GM18870 (cell line): ENCODE measurements around the gene PPP1R7.
"Not testable (repeated sequence)": the region's sequence is repeated elsewhere in the genome, so short reads cannot be mapped to it uniquely, and the experiment has no call there.

Experiments
- ATAC-seq: cut with Tn5 transposase; IDR thresholded peaks from one replicate; pipeline ENCODE4 v1.9.1; 2021; ENCODE audit warnings: moderate library complexity; ENCODE audit not compliant: unreplicated experiment

Gene PPP1R7

GRCh38 chr2:241191081-241191480 lies 40.8 kb downstream of the PPP1R7 start:
- no peak for ATAC-seq

DNA sequence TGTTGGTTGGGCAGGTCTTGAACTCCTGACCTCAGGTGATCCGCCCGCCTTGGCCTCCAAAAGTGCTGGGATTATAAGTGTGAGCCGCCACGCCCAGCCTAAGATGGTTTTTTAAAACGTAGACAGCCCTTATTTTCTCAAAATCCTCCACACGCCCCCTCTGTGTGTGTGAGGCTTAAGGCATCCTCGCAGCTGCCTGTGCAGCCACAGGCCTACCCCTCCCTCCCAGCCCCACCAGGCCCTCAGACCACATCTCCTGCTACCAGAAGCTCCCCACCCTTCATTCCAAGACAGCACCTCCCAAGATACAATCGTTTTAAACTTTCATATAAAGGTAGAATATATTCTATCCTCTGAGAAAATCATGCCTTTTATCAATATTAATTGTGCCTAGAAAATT lies 43.0 kb downstream of the PPP1R7 start:
- no peak for ATAC-seq

GRCh38 chr2:241194811-241195210 lies 44.5 kb downstream of the PPP1R7 start:
- ATAC-seq: no peak

- no peak for ATAC-seq
Observed at GRCh38 chr2:241195506-241196130, 45.4 kb downstream of the PPP1R7 start.

DNA sequence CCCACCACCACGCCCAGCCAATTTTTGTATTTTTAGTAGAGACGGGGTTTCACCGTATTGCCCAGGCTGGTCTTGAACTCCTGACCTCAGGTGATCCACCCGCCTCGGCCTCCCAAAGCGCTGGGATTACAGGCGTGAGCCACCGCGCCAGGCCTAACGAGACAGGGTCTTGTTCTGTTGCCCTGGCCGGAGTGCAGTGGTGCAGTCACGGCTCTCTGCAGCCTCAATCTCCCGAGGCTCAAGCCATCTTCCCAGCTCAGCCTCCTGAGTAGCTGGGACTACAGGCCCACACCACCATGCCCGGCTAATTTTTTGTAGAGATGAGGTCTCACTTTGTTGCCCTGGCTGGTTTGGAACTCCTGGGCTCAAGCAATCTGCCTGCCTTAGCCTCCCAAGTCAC lies 47.0 kb downstream of the PPP1R7 start:
- ATAC-seq: not testable (repeated sequence)

DNA sequence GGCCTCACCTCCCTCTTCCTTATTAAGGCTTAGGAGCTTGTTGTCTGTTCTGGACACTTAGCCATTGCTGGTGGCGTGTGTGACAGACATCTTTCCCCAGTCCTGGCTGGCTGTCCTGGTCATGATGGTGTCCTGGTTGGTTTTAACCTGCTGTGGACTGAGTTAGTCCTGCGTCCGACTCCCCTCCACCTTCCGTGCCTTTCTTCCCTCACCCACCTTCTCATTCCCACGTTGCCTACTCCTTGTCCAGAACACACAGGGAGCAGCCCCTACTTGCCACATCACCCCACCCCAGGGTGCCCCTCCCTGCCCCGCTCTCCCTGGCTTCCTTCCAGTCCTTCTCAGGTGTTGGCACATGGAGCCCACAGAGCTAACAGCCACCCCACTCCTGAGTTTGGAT lies 47.7 kb downstream of the PPP1R7 start:
- ATAC-seq: no peak

GRCh38 chr2:241198381-241199279 lies 48.4 kb downstream of the PPP1R7 start:
- no peak for ATAC-seq

GRCh38 chr2:241199286-241199685 lies 49.0 kb downstream of the PPP1R7 start:
- no peak for ATAC-seq

- ATAC-seq: no peak
Observed at GRCh38 chr2:241199897-241200821, 49.9 kb downstream of the PPP1R7 start.

DNA sequence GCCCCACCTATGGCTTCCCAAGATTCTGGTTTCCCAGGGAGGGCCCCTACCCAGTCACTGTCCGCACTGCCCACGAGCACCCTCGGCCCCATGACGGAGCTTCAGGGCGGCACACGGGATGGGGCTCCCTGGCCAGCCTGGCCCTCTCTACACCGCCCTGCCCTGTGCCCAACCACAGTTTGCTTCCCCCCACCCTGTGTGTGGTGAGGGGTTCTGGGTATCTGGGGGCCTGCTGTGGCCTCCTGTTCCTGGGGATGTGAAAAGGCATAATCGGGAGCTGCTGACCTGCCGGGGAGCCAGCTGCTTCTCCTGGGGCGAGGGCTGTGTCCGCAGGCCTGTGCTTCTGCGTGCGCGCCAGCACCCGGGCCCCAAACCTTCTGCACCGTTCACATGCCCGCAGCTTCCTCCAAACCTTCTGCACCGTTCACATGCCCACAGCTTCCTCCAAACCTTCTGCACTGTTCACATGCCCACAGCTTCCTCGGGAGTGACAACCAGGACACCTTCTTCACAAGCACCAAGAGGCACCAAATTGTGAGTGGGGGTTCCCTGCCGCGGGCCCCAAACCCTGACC lies 50.6 kb downstream of the PPP1R7 start:
- ATAC-seq: no peak

DNA sequence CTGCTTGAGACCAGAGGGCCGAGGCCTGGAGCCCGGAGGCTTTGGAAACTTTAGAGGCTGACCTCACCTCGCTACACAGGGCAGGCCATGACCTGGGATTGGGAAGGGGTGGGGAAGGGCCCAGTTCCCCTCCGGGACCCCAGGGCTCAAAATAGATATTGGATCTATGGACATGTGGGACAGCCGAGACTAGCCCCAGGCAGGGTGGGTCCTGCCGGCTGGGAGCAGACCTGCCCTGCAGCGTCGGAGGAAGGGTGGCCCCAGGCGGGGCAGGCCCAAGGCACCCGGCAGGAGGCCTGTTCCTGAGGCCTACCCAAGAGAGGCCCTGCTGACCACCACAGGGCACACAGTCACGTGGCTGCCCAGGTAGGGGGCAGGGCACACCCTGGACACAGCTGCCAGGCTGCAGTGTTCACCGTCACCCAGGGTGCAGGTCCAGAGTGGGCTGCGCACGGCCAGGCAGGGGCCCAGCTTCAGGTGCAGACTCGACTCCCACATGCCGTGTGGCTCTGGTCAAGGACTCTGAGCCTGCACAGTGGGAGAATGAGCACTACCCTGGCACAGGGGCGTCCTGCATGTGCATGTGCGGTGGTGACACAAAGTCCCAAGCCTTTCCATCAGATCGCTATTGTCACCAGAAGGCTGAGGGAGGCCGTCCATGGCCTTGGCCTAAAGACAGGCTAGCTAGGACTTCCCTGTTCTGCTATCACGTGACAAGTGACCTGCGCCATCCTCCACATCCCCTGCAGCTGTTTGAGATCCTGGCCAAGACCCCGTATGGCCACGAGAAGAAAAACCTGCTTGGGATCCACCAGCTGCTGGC lies 51.4 kb downstream of the PPP1R7 start:
- no peak for ATAC-seq

GRCh38 chr2:241202268-241202585 lies 52.0 kb downstream of the PPP1R7 start:
- no peak for ATAC-seq

- ATAC-seq: no peak
Observed at GRCh38 chr2:241202681-241203080, 52.4 kb downstream of the PPP1R7 start.

- ATAC-seq: no peak
Observed at GRCh38 chr2:241203218-241204009, 53.1 kb downstream of the PPP1R7 start.

- no peak for ATAC-seq
Observed at GRCh38 chr2:241204010-241204384, 53.7 kb downstream of the PPP1R7 start.

- ATAC-seq: no peak
Observed at GRCh38 chr2:241204490-241204889, 54.2 kb downstream of the PPP1R7 start.

GRCh38 chr2:241205086-241205485 lies 54.8 kb downstream of the PPP1R7 start:
- no peak for ATAC-seq

DNA sequence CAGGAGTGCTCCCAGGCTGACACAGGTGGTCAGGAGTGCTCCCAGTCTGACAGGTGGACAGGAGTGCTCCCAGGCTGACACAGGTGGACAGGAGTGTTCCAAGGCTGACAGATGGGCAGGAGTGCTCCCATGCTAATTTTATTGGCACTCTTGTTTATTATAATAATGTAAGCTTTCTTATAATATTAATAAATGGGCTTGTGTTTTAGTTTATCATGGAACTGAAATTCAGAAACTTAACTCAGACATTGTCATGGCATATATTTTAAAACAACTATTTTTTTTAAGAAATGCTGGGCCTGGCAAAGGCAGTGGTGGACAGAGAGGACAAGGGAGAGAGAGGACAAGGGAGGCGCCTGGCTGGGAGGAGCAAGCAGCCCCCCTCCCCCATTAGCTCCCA lies 56.9 kb downstream of the PPP1R7 start:
- ATAC-seq: no peak

DNA sequence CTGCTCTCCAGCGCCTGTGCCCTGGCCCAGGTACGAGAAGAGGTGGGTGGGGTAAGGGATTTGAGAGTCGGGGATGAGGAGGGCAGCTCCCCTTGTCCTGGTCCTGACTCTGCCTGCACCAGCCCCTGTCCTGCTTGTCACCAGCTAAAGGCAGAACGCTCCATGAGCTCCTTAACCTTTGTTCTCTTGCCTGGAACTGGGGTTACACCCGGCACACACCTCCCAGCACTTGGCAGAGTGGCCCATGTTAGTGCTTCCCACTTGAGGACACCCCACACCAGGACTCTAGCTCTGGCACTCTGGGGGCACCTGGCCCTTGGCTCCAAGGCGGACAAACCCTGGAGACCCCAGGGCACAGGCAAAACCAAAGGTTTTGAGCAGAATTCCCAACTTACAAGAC lies 57.4 kb downstream of the PPP1R7 start:
- ATAC-seq: no peak

GRCh38 chr2:241208058-241208457 lies 57.8 kb downstream of the PPP1R7 start:
- ATAC-seq: no peak
